NCI-H345 treated with DMSO at 0.1 percent for 48 hours (cell line): ENCODE data around the gene OR2W1.
A peak's percentile ranks its signal among the peaks of the same experiment; 100 is the strongest.

ENCODE experiments used
- DNase-seq: peaks from one replicate; lab custom pipeline; 2025; ENCODE audit not compliant: unreplicated experiment; lab: John Stamatoyannopoulos, UW

Gene OR2W1

GRCh38 chr6:29045075-29045474 is at the start of gene OR2W1:
TSS of gene OR2W1 (minus strand) at chr6:29045175. CDS start at chr6:29045175, 0 bp downstream.
- DNase-seq = no peak

GRCh38 chr6:29092957-29093356 is 48.0 kb upstream of the OR2W1 start:
- no peak for DNase-seq

- DNase-seq = no peak
Observed at GRCh38 chr6:29087213-29087612, 42.2 kb upstream of the OR2W1 start, which contains the start of gene OR2B3. TSS of gene OR2B3 (minus strand) at chr6:29087313. CDS start at chr6:29087248, 65 bp downstream.

- DNase-seq = no peak
Observed at GRCh38 chr6:29082457-29082856, 37.5 kb upstream of the OR2W1 start.

GRCh38 chr6:29081312-29081711 is 36.3 kb upstream of the OR2W1 start:
- no peak for DNase-seq

GRCh38 chr6:29079203-29079602 is 34.2 kb upstream of the OR2W1 start:
- no peak for DNase-seq

GRCh38 chr6:29071831-29072723 is 27.1 kb upstream of the OR2W1 start:
- DNase-seq = no peak

GRCh38 chr6:29051680-29052079 is 6.7 kb upstream of the OR2W1 start:
- no peak for DNase-seq

- no peak for DNase-seq
Observed at GRCh38 chr6:29035951-29036350, 9.0 kb downstream of the OR2W1 start.

GRCh38 chr6:29028821-29029220 is 16.2 kb downstream of the OR2W1 start:
- no peak for DNase-seq

GRCh38 chr6:29025927-29026585 is 18.9 kb downstream of the OR2W1 start:
- DNase-seq = no peak

GRCh38 chr6:29021434-29021833 is 23.5 kb downstream of the OR2W1 start:
- DNase-seq = no peak

GRCh38 chr6:29019629-29020028 is 25.3 kb downstream of the OR2W1 start:
- no peak for DNase-seq

- DNase-seq = no peak
Observed at GRCh38 chr6:29017428-29017802, 27.6 kb downstream of the OR2W1 start.

GRCh38 chr6:29016559-29017427 is 28.2 kb downstream of the OR2W1 start:
- DNase-seq = peak; percentile 34

- no peak for DNase-seq
Observed at GRCh38 chr6:29014729-29015608, 30.0 kb downstream of the OR2W1 start.

GRCh38 chr6:29011276-29011734 is 33.7 kb downstream of the OR2W1 start:
- no peak for DNase-seq

- DNase-seq = no peak
Observed at GRCh38 chr6:29009358-29009757, 35.6 kb downstream of the OR2W1 start.

- no peak for DNase-seq
Observed at GRCh38 chr6:29008089-29008488, 36.9 kb downstream of the OR2W1 start.

- DNase-seq = no peak
Observed at GRCh38 chr6:29005183-29005885, 39.6 kb downstream of the OR2W1 start, which contains the start of gene ZNF311. TSS of gene ZNF311 (minus strand) at chr6:29005315. CDS start at chr6:29003954, 1,361 bp downstream.
